Body of pancreas (tissue), 4 donors: ENCODE data around the gene P4HA1. TPM values are rescaled to one million over a fixed set of nuclear protein-coding genes. Genes with fewer than 3 reads are reported as not detected.
A peak's percentile ranks its signal among the peaks of the same experiment; 100 is the strongest.
"Not testable (repeated sequence)": the region's sequence is repeated elsewhere in the genome, so short reads cannot be mapped to it uniquely, and the experiment has no call there.

Experiments used
- ATAC-seq: fragments of 150-250 bp; one replicate; pipeline ENCODE4 v1.9.1; 2016
- DNase-seq, 4 donors: peaks; one replicate each; pipeline ENCODE4 v3.0.0-alpha.2; 2019
- H3K27ac ChIP-seq, 4 donors: fragments of 200-600 bp; sonication (generic); 1 replicate in 3 of 4; 2 replicates in 1 of 4; pipeline versions ENCODE4 v1.5.1 to v1.6.1; 2016 to 2019; ENCODE audit warnings: mild to moderate bottlenecking in 1 of 4, mixed read lengths in 1 of 4, moderate library complexity in 1 of 4
- H3K27me3 ChIP-seq, 2 donors: fragments of 200-600 bp; sonication (generic); one replicate each; pipeline ENCODE4 v1.6.0; 2016; ENCODE audit warnings: mild to moderate bottlenecking in 1 of 2
- H3K36me3 ChIP-seq, 2 donors: fragments of 200-600 bp; sonication (generic); replicated peaks in 1 of 2; 2 replicates each; pipeline ENCODE4 v1.5.1; 2016; ENCODE audit warnings: low read depth in 2 of 2; ENCODE audit not compliant: insufficient read depth in 1 of 2
- H3K4me1 ChIP-seq: fragments of 200-600 bp; sonication (generic); one replicate; pipeline ENCODE4 v1.6.0; 2016
- H3K4me3 ChIP-seq, 2 donors: fragments of 200-600 bp; sonication (generic); 1 replicate in 1 of 2; 2 replicates in 1 of 2; pipeline ENCODE4 v1.5.1; 2016 to 2019
- H3K9me3 ChIP-seq, 3 donors: fragments of 200-600 bp; sonication (generic); 1 replicate in 2 of 3; 2 replicates in 1 of 3; pipeline ENCODE4 v1.5.1; 2016
- POLR2A ChIP-seq, 3 donors: fragments of 450-650 bp; IDR thresholded peaks; one replicate each; pipeline ENCODE4 v1.6.1; 2016; ENCODE audit warnings: antibody characterized with exemption in 3 of 3, mild to moderate bottlenecking in 2 of 3
- WGBS, 2 donors: methylation state at CpG; one replicate each; pipeline ENCODE4 v1.1.5; 2017; 5-methylcytosine and 5-hydroxymethylcytosine counted together
- intact Hi-C: fragments of 100-400 bp; cut with DNase I; formaldehyde crosslinking; loops from one replicate; pipeline ENCODE4 v1.15.1; 2023
- total RNA-seq, 2 donors: library from RNA; depleted of rRNA; stranded (reverse); fragments of >200 nt; gene quantifications; one replicate each; pipeline ENCODE4 v1.1.0, GENCODE V29; 2016
- TF ChIP-seq, protein P1 (sequence below), 7 experiments: fragments of 450-650 bp in 4 of 7; fragments of 200-600 bp in 3 of 7; sonication (generic) in 3 of 7; IDR thresholded peaks; one replicate each; pipeline ENCODE4 v1.5.1; 2016 to 2019; ENCODE audit warnings: antibody characterized with exemption in 7 of 7

Gene P4HA1
- total RNA-seq, 2 donors from 2014 or later, result 11.9 to 21.5 TPM

DNA sequence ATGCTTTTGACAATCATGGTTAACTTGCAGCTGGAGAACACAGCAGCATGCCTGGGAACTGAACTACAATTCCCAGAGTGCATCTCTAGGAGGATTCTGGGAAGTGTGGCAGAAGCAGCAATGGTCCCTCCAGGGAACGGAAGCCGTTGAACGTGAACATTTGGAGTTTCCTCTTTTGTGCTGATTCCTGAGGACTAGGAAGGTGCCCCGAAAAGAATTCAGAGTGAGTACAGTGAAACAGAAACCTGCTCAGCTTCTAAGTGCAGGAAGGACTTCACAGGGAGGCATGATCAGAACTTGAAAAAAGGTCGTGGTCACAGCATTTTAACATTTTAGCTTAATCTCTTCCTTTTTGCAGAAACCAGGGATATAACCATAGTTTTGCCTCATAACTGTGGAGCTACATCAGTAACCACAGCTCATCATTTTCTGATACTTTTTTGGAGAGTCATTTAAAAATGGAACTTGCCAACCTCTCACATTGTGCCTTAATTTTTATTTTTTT is 13.7 kb upstream of the P4HA1 start, which contains the start of gene NUDT13:
Gene NUDT13, plus strand, starts transcription at position 111 of the 505 bp plus-strand sequence. CDS start 3,911 bp downstream, outside the sequence.
- peaks cover 7% of the 10 kb centered on the region for H3K4me1 ChIP-seq

DNA sequence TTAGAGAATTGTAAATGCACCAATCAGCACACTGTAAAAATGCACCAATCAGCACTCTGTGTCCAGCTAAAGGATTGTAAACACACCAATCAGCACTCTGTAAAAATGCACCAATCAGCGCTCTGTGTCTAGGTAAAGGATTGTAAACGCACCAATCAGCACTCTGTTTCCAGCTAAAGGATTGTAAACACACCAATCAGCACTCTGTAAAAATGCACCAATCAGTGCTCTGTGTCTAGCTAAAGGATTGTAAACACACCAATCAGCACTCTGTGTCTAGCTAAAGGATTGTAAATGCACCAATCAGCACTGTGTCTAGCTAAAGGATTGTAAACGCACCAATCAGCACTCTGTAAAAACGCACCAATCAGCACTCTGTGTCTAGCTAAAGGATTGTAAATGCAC is 12.6 kb upstream of the P4HA1 start:
- not testable (repeated sequence) for H3K4me1 ChIP-seq, H3K9me3 ChIP-seq, H3K27me3 ChIP-seq, H3K36me3 ChIP-seq, DNase-seq, H3K27ac ChIP-seq, ATAC-seq, H3K4me3 ChIP-seq
- intact Hi-C loops, result loop anchor here (10.0 kb wide), 1 partner anchor 56 kb away; the partner anchor contains the start of genes ECD and FAM149B1
- WGBS, 2 donors, result 91 to 94% methylated on average over 4 of the region's 4 CpGs

More for the DNA sequence above, 13.7 kb upstream of the P4HA1 start, which contains the start of gene NUDT13:
- ATAC-seq (peak; percentile 92), DNase-seq (peak; percentile 72 to 85 (median 77))
- H3K27me3 ChIP-seq, result no peaks in the 10 kb centered on the region
- H3K4me3 ChIP-seq, result peak within 1 kb of the TSS; percentile 10 to 63
- no peaks in the 10 kb centered on the region for H3K9me3 ChIP-seq
- peak within 1 kb of the TSS; percentile 48 to 93 (median 76) for H3K27ac ChIP-seq
- intact Hi-C loops, result no loop called here
- H3K36me3 ChIP-seq, result no peaks in the 10 kb centered on the region
- 0 to 1% methylated on average over 4 to 5 of the region's 5 CpGs for WGBS, 2 donors
- TF ChIP-seq POLR2A (IDR thresholded peaks at IDR 0.05), result peak in 2 of 3 donors; percentile 59 to 61
- TF ChIP-seq, protein P1, sequence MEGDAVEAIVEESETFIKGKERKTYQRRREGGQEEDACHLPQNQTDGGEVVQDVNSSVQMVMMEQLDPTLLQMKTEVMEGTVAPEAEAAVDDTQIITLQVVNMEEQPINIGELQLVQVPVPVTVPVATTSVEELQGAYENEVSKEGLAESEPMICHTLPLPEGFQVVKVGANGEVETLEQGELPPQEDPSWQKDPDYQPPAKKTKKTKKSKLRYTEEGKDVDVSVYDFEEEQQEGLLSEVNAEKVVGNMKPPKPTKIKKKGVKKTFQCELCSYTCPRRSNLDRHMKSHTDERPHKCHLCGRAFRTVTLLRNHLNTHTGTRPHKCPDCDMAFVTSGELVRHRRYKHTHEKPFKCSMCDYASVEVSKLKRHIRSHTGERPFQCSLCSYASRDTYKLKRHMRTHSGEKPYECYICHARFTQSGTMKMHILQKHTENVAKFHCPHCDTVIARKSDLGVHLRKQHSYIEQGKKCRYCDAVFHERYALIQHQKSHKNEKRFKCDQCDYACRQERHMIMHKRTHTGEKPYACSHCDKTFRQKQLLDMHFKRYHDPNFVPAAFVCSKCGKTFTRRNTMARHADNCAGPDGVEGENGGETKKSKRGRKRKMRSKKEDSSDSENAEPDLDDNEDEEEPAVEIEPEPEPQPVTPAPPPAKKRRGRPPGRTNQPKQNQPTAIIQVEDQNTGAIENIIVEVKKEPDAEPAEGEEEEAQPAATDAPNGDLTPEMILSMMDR (IDR thresholded peaks at IDR 0.05), result no peak

DNA sequence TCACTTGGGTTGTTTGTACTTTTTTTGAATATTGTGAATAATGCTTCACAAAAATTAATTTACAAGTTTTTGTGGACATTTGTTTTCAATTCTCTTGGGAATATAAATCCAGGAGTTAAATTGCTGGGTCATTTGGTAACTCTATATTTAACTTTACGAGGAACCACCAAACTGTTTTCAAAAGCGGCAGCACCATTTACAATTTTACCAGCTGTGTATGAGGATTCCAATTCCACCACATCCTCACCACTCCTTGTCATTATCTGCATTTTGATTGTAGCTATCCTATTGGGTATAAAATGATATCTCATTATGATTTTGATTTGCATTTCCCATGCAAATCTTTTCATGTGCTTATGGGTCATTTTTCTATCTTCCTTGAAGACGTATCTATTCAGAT is 9.6 kb upstream of the P4HA1 start:
- Histone ChIP-seq H3K4me1 (peaks cover 4% of the 10 kb centered on the region), H3K27me3 (no peaks in the 10 kb centered on the region), H3K27ac (no peak overlapping the region), H3K36me3 (no peaks in the 10 kb centered on the region), H3K9me3 (no peaks in the 10 kb centered on the region), H3K4me3 (no peak overlapping the region)
- ATAC-seq (no peak), DNase-seq (no peak)
- WGBS, 2 donors, result 93 to 96% methylated on average over 3 of the region's 3 CpGs
- intact Hi-C loops, result loop anchor here (10.0 kb wide), 1 partner anchor 58 kb away; the partner anchor contains the start of genes ECD and FAM149B1
- TF ChIP-seq, protein P1 (IDR thresholded peaks at IDR 0.05), result no peak
- no peak for TF ChIP-seq POLR2A (IDR thresholded peaks at IDR 0.05)

DNA sequence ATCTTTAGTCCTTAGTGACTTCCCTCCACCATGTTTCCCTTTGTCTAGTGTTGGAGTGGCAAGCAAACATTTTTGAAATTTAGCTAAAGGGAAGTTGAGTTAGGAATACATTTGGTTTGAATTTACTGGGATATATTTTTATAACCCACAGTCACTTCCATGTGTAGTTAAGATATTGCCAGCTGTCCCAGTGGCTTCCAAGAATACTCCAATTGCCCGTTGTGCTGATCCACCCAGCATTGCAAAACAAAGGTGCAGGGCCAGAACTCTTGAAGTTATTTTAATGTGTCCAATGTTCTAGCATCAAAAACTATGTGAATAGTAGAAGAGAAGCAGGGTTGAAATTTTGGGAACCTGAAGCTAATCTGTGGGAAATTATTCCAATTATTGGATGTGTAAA is 2.5 kb upstream of the P4HA1 start:
- 90 to 91% methylated on average over 1 of the region's 1 CpG for whole genome bisulfite sequencing, 2 donors
- no peaks in the 10 kb centered on the region for H3K27me3 ChIP-seq
- H3K4me1 ChIP-seq, result peaks cover 16% of the 10 kb centered on the region
- ATAC-seq (no peak), DNase-seq (no peak)
- H3K9me3 ChIP-seq, result no peaks in the 10 kb centered on the region
- no peaks in the 10 kb centered on the region for H3K36me3 ChIP-seq
- H3K4me3 ChIP-seq, result no peak overlapping the region
- H3K27ac ChIP-seq, result no peak overlapping the region
- intact Hi-C loops, result no loop called here
- TF ChIP-seq, protein P1 (IDR thresholded peaks at IDR 0.05), result no peak
- TF ChIP-seq POLR2A (IDR thresholded peaks at IDR 0.05), result no peak

DNA sequence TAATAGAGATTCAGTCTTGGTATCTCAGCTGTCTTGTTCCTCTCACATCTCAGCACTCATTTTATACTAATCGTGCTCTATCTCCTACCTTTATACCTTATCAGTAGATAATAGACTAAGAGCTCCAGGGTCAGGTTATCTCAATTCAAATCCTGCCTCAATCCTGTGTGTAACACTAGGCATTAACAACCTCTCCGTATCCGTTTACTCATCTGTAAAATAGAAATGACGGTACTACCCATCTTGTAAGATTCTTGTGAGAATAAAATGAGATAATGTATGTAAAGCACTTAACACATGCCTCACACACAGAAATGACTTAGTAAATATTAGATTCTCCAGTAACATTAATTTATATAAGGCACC is 622 bp upstream of the P4HA1 start:
- Histone ChIP-seq H3K27me3 (no peaks in the 10 kb centered on the region), H3K4me1 (peaks cover 18% of the 10 kb centered on the region), H3K36me3 (no peaks in the 10 kb centered on the region), H3K4me3 (no peak overlapping the region), H3K9me3 (no peaks in the 10 kb centered on the region), H3K27ac (peak overlapping the region; percentile 88 to 93 (median 90))
- intact Hi-C loops, result no loop called here
- ATAC-seq (no peak), DNase-seq (no peak)
- no peak for TF ChIP-seq POLR2A (IDR thresholded peaks at IDR 0.05)
- WGBS, 2 donors, result 21 to 28% methylated on average over 4 of the region's 4 CpGs

DNA sequence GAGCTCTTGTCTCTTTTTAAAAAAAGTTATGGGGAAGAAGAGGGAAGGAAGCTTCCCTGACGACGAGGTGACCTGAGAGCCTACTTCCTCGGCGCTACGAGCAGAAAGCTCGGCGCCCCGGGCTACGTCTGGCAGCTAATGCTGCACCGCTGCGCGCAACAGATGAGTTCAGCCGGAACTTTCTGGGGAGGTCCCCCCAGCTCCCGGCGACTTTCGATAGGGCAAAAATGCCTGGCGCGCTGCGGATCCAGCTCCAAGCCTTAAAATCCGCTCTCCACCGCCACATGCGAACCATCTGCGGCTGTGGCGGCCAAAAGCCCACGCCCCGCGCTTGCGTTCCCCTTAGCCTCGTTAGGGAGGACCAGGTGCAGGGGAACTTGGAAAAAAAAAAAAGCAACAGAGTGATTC is 621 bp downstream of the P4HA1 start:
- Histone ChIP-seq H3K4me1 (peaks cover 29% of the 10 kb centered on the region), H3K27ac (peak overlapping the region; percentile 88 to 93 (median 90)), H3K9me3 (no peaks in the 10 kb centered on the region), H3K27me3 (no peaks in the 10 kb centered on the region), H3K36me3 (no peaks in the 10 kb centered on the region), H3K4me3 (peak overlapping the region; percentile 32 to 49)
- intact Hi-C loops, result no loop called here
- TF ChIP-seq, protein P1 (IDR thresholded peaks at IDR 0.05), result no peak
- no peak for TF ChIP-seq POLR2A (IDR thresholded peaks at IDR 0.05)
- peak; percentile 38 for ATAC-seq
- DNase-seq, result peak; percentile 67 to 76 (median 70)
- WGBS, 2 donors, result 0 to 1% methylated on average over 29 of the region's 29 CpGs
